ENCODE data around the gene GRID1. TPM values are rescaled to one million over a fixed set of nuclear protein-coding genes. Genes with fewer than 3 reads are reported as not detected.

GRID1 gene
- total RNA-seq, 1 donor = under 0.01 TPM

DNA sequence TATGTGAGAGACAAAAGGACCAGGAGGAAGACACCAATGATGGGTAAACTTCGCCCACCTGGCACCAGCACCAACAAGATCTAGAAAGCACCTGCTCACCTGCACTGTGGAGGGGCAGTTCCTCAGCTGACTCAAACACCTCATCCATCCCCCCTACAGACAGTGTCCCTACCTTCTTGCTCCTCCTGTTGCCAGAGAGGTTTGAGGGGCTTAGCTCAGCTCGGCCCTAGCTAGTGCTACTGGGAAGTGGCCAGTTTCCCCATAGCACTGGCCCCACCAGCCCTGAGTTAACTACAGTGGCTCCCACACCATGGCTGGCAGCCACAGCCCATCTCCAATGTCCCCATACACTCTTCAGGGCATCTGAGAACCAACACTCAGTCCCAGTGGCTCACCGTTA lies 70.8 kb downstream of the GRID1 start:
- DNase-seq (ENCODE audit: low read depth in 2 of 3, low spot score in 2 of 3) = no peak

DNA sequence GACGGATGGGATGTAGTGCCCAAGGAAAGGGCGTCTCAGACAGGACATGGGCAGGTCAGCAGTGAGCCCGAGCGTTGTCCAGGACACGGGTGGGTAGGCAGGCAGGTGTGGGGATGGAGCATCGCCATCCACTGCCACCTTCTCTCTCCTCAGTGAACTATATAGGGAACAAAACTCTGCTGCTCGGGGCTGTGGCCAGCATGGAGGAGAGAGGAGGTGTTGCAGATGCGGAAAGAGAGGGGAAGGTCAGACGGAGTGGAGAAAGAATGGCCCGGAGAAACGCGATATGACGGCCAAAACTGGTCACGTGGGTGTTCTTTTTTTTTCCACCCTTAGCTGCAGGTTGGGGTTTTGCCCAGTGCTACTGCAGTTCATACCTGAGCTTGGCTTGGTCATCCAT lies 71.2 kb downstream of the GRID1 start:
- DNase-seq (ENCODE audit: low read depth in 2 of 3, low spot score in 2 of 3) = no peak

DNA sequence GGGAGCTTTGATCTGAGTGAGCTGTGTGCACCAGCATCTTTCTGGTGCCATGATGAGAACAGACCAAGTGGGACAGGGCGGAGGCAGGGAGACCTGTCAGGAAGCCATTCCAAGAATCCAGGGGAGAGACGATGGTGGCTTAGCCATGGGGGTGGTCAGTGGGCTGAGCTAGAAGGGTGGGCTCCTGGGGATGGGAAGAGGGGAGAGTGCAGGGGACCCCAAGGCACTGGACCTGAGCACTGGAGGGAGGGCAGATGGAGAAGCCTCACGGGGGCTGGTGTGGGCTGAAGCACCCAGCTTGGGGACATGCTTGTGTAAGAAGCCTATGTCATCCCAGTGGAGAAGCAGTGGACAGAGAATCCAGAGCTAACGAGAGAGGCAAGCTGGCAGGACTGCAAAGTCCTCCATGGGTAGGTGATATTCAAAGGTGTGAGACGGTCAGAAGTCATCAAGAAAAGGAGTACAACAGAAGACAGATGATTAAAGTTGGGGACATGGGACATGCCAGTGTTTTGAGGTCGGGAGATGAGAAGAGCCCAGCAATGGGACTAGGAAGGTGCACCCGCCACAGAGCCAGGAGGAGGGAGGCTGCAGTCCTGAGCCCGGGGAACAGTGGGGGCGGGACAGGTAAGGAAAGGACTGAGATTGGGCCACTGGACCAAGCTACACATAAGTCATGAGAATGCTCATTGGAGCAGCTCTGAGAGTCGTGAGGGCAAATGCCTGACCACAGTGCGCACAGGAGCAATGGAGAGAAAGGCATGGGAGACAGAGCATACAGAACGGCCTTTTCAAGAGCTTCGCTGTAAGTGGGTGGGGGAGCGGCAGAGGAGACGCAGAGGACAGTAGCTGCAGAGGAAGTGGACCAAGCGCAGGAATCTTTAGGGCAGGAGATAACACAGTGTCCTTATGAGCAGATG lies 72.0 kb downstream of the GRID1 start:
- DNase-seq (ENCODE audit: low read depth in 2 of 3, low spot score in 2 of 3) = no peak

DNA sequence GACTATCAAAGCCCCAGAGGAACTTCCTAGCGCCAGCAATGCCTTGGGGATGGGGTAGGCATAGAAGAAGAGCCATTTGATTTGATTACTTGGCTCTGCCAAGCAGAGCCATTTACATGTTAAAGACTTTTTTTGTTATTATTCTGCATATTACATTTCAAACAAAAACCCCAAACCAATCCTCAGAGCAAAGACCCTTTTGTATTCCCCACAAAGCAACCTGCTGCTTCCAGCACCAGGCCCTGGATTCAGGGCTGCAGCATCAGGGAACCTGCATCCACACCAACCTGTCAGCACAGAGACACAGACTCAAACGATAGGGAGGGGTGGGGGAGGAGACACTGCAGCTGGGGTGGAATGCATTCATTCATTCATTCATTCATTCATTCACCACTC lies 73.2 kb downstream of the GRID1 start:
- no peak for DNase-seq (ENCODE audit: low read depth in 2 of 3, low spot score in 2 of 3)

DNA sequence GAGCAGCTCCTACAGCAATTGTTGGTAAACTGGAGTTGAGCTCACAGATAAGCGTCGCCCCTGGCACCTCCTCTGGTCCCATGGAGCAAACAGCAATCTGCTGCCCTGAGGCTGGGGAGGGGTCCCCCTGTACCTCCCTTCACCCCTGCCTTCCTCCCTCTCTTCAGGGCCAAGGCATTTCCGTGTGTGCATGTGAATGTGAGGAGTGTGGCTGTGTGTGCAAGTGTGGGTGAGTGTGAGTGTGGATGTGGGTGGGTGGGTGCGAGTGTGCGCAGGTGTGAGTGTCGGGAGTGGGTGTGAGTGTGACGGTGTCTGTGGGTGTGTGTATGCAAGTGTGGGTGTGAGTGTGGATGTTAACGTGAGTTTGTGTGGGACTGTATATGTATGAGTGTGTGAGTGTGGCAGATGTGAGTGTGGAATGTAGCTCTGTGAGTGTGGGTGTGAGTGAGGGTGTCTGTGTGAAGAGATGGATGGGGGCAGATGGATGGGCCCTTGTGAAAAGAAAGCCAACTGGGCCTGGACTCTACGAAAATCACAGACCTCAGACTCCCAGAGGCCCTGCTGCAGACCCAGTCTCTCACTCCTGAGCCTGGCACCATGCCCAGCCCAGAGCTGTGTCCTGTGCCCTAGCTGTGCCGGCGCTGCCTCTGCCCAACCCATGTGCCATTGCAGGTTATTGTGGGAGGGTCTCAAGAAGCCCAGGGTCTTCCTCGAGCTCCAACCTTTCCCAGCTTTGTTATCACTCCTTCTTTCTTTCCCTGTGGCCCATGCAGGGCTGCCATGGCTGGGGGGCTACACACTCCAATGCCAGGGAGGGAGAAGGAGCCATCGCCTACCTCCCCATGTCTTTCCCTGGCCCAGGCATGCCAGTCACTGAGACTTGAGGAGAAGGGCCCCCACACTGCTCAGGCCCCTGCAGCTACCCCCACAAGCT lies 73.9 kb downstream of the GRID1 start:
- no peak for DNase-seq (ENCODE audit: low read depth in 2 of 3, low spot score in 2 of 3)

DNA sequence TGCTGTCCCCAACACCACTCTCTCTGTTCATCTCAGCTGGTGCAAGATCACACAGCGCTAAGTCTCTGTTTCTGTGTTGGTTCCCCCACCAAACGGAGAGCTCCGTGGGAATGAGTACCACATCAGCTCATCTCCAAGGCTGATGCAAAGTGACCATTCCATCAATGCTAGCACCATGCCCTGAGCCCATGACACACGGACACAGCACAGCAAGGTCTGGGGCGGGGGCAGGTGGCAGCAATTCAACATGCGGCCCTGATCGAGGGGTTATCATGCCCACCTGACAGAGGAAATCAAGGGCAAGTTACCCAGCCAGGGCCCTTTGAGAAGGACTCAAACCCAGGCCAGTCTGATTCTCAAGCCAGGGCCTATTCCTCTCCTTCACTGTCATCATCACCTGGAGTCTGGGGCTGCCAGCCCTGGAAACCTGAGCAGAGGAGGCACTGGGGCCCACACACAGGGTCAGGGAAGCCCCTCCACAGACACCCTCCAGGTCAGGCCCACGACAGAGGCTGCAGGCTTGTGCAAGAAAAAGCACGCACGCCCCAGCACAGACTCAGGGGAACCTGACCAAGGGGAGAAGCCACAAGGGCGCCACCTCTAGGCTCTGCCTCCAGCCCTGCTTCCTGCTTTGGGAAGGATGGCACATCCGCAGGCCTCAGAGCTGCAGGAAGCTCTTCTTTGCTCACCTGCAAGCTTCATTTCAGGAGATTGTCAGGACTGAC lies 74.8 kb downstream of the GRID1 start:
- no peak for DNase-seq (ENCODE audit: low read depth in 2 of 3, low spot score in 2 of 3)

DNA sequence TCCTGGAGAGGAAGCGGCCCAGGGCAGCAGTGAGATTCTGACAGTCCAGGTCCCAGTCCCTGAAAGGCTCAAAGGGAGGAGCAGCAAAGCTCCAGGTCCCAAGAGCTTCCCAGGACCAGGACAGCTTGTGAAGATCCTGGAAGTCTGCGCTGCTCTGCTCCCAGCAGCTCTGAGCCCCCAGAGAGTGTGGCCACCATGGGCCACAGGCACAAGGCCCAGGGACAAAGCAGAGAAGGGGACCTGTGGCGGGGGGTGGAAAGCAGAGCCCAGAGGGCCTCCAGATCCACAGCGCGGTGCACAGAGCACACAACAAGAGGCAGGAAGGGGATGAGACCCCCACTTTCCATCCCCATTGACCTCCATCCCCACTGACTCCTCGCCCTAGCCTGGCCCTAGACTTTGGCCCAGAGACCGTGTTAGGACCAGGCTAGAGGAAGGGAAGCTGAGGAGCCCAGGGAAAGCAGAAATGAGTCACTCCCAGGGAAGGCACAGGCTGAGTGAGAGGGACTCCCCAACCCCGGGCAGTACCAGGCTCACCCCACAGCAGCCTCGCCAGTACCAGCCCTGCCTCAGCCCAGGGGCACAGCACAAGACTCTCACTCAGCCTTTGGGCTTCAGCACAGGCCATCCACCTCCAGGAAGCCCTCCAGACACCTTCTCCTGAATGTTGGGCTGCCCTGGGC lies 75.5 kb downstream of the GRID1 start:
- no peak for DNase-seq (ENCODE audit: low read depth in 2 of 3, low spot score in 2 of 3)

DNA sequence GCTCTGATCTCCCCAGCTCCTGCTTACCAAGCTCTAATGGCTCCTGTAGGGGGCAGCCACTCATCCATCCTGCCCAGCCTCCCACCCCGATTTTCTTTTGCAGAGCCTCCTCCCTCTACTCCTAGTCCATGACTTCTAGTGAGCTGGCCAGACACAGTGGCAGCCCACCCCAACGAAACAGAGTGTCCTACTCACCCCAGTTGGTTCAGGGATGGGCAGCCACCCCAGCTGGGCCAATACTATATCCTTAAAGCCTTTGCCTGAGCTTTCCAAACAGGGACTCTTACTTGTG lies 77.1 kb downstream of the GRID1 start:
- DNase-seq (ENCODE audit: low read depth in 2 of 3, low spot score in 2 of 3) = no peak

DNA sequence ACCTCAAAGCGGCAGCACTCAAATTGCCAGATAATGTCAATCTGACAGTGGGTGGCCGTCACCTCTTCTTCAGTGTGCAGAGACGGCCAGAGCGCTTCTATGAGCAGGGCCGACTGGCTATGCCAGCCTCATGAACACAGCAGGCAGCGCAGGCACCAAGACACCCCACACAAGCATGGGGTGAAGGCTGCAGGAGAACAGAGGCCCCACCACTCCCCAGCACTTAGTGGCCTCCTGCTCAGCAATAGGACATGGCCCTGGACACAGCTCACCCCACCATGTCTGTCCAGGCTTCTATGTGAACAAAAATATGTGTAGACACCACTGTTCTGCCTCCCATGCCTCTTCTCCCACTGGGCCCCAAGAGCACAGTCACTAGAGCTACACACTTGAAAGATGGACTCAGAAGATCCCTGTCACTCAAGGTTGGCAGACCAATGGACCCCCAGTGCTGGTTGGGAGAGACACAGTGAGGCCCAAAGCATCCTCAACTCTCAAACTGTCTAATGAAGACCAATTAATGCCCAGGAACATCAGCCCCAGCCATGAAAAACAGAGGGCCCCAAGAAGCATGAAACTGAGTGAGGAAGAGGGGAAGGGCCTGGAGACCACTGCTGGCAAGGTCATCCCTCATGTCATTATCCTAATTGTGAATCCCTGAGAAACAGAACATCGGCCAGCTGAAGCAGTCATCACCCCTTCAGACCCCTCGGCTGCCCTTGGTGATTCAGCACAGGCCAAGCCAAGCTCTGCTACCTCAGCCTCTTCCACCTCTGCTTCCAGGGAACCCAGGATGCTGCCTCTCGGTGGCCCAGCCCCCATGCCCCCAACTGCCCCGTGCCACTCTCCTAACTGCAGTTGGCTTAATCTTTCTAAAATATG lies 77.7 kb downstream of the GRID1 start:
- DNase-seq (ENCODE audit: low read depth in 2 of 3, low spot score in 2 of 3) = no peak

DNA sequence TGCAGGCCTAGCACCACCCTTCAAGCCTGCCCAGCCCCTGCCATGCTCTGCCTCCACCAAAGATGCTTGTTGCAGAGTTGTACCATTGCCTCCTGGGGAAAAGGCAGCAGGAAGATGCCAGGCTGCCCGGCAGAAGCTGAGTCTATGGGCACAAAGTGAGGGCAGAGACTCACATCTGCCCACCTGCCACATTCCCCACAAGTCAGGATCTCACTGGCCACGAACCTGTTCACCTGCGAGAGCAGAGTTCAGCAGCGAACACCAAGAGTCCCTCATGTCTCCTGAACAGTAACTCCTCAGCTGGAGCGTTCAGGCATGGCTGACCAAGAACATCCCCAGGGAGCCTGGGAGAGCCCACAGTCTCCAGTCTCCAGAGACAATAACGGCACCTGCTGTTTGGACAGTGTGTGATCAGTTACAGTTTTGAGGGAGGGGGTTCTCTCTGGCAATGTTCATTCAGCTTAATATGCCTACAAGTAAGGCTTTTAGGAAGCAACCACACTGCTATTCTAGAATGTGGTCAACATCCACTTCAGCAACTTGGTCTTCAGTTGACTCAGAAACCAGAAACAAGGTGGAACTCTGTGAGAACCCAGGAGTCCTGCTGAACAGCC lies 78.5 kb downstream of the GRID1 start:
- no peak for DNase-seq (ENCODE audit: low read depth in 2 of 3, low spot score in 2 of 3)

DNA sequence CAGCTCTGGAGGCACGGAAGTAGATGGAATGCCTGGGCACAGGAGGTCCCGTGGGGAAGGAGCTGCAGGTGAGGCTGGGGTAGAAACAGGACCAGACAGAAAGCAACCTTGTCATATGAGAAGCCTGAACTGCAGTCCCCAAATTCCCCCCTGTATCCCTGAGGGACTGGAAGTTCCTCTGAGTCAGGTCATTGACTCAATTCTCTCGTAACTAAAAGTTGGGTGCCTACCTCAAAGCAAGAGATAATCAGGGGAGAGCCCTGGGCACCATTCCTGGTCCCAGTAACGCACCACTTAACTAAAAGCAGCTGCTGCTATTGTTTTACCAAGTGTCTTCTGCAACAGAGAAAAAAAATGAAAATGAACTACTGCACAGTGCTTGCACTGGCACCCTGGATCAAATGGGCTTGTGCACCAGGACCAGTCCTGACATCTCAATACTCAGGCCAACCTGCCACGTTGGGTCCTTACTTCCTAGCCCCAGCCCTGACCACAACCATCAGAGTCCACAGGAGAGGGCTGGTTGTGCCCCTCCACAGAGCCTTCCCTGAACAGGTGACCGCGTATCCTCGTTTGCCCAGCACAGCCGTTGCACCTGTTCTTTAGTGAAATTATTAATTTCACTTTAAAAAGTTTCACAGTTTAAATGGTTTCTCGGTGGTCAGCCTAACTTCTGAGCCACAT lies 79.3 kb downstream of the GRID1 start:
- no peak for DNase-seq (ENCODE audit: low read depth in 2 of 3, low spot score in 2 of 3)

DNA sequence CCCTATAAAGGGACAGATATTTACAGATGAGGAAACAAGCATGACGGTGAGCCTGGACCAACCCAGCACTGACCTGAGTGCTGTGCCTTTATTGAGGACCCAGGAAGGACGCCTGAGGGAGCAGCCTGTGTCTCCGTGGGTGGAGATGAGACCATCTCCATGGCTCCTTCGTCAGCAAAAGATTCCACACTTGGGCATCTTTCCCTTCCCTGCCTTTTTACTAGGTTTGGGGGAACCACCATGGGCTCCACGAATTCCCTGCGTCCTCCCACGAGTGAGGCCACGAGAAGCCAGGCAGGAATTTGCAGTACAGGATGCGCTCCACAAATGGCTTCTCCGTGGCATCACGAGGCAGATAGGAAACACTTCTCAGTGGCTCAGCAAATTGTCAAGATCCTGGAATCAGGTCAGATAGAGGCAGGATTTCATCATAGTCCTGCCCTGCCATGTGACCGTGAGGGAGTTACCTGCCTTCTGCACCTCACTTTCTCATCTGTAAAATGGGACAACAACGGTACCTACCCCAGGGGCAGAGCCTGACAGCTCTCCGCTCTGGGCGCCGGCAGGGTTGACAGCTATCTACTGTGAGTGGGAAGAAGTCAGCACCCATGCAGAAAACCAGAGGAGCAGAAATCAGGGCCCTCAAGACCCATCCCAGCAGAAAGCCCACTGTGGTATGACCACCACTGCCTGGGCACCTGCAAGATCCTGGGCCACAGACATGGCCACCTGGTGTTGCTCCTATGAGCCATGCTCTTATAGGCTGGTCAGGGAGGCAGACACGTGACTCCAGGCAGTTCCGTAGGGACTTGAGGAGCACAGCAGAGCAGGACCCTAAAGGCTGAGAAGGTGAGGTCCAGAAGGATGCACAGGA lies 80.1 kb downstream of the GRID1 start:
- no peak for DNase-seq (ENCODE audit: low read depth in 2 of 3, low spot score in 2 of 3)

DNA sequence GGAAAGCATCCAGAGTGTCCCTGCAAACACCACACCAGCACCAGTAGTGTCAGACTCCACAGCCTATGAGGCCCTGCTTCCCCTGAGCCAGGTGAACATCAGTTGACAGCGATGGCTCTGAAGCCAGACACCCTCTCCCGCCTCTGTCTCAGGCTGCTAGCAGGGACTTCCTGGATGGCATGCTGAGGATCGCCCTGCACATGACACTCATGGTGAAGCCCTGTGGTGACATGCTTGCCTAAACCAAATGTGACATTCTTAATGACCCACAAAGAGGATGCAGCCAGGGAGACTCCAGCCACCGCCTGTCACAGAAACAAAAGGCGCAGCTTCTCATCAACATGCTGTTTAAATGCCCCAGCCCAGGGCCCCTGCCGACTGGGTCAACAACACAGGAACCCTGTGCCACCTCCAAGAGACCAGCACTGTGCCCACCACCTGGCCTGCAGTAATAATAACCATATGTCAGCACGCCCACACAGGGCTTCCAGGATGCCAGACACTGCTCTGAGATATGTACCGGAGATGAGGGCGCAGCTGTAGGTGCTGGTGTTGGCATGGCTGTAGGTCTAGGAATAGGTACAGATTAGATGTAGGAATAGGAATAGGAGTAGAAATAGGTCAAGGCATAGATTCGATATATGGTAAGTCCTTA lies 81.3 kb downstream of the GRID1 start:
- DNase-seq (ENCODE audit: low read depth in 2 of 3, low spot score in 2 of 3) = no peak

DNA sequence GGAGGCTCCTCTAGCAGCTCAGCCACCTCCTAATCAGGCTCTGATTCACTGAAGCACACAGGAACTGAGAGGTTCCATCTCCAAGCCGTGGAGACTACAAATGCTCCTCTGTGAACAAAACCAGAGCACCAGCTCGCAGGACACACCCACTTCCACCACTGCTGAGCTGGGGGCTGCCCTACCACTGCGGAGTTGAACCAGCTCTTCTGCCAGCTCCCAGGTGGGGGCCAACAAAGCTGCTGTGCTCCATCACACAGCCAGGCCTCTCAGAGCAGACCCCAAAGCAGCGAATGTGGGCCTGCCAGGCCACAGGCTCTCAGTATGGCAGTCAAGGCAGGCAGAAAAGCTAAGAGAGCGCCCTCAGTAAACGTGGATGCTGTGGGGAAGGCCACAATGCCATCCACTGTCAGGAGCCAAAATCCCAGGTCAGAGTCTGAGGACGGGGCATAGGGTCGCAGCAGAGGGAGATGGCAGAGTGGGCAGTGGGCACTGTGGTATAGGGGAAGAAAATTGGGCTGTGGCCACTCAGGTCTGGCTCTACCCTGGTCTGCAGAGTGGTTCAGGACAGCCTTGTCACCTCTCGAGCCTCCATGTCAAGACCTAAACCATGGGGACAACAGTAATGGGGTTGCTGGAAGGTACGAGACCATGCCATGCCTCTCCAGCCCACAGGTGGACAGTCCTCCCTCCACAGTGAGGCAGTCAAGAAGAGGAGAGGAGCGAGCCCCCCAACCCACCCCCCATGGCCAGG lies 82.1 kb downstream of the GRID1 start:
- DNase-seq (ENCODE audit: low read depth in 2 of 3, low spot score in 2 of 3) = no peak

DNA sequence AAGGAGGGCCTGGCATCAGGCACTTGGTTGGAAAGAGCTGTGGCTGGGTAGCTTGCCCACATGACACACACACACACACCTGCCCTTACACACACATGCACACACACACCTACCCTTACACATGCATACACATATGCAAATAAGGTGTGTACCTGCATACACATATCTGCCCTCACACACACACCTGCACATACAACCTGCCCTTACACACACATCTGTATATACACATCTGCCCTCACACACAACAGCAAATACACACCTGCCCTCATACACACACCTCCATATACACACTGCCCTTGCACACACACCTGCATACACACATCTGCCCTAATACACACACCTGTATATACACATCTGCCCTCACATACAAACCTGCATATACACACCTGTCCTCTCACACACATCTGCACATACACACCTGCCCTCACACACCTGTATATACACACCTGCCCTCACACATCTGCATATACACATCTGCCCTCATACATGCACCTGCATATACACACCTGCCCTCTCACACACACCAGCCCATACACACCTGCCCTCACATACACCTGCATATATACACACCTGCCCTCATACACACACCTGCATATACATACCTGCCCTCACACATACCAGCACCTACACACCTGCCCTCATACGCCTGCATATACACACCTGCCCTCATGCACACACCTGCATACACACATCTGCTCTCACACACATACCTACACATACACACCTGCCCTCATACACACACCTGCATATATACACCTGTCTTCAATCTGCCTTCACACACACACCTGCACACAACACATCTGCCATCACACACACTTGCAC lies 82.9 kb downstream of the GRID1 start:
- DNase-seq (ENCODE audit: low read depth in 2 of 3, low spot score in 2 of 3) = no peak

Measured in hematopoietic multipotent progenitor cell (in vitro differentiated cells).